ENCODE measurements around the gene ANO4. TPM values are rescaled to one million over a fixed set of nuclear protein-coding genes. Genes with fewer than 3 reads are reported as not detected.

Gene ANO4
- total and polyA plus RNA-seq, 2 of the 8 experiments (the other 6 are each of a cell fraction or from before 2014, with no cell fraction given): 1.1 to 3.4 TPM

DNA sequence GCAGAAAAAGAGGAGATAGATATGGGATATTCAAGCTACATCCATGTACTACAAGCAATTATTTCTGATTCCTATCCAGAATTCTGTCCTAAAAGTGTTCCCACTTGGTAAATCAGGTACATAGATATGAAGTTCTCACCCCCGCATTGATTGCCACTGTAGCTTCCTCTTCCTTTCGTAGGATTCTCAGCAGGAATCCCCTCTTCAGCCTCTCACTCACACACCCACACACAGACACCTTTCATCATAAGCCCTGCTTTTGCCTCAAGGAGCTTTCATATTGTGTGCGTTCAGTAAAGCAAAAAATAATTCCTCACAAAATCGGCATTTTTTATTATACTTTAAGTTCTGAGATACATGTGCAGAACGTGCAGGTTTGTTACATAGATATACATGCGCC is 69.8 kb downstream of the ANO4 start:
- H4K20me1 ChIP-seq (replicated peaks in 1 of 2; ENCODE audit: control insufficient read depth in 1 of 2, insufficient read depth in 2 of 2, low read length in 2 of 2): no peaks in the 10 kb centered on the region
- H3K23me2 ChIP-seq (ENCODE audit: low read depth, low read length): no peaks in the 10 kb centered on the region
- no peak overlapping the region for H3K4me2 ChIP-seq (ENCODE audit: insufficient read depth in 1 of 2, low read depth in 2 of 2, low read length in 2 of 2)
- H3K14ac ChIP-seq (ENCODE audit: insufficient read length): no peak overlapping the region
- no peak overlapping the region for H3K4me3 ChIP-seq (ENCODE audit: extremely low read depth in 1 of 4, insufficient read depth in 2 of 4, low read depth in 3 of 4, low read length in 4 of 4)
- POLR2A ChIA-PET (ENCODE audit: partially characterized antibody): no interaction called here
- no peak overlapping the region for H2BK120ac ChIP-seq (replicated peaks; ENCODE audit: low read depth, low read length)
- no peak overlapping the region for H2AFZ ChIP-seq (ENCODE audit: low read length)
- no peak overlapping the region for H2BK15ac ChIP-seq (ENCODE audit: low read length)
- H4K5ac ChIP-seq (ENCODE audit: insufficient read length, low read depth, low read length): no peak overlapping the region
- H3K56ac ChIP-seq (replicated peaks; ENCODE audit: insufficient read length, low read depth, low read length): no peak overlapping the region
- H3K9ac ChIP-seq (replicated peaks in 1 of 4; ENCODE audit: extremely low read depth in 1 of 4, low read depth in 3 of 4, low read length in 3 of 4): no peak overlapping the region
- H3K9me3 ChIP-seq (ENCODE audit: insufficient read depth in 2 of 2, low read depth in 1 of 2, low read length in 1 of 2): no peaks in the 10 kb centered on the region
- no peak overlapping the region for H2BK20ac ChIP-seq (ENCODE audit: low read length)
- no peak for DNase-seq (ENCODE audit: low read depth in 1 of 2, low spot score in 2 of 2)
- no peaks in the 10 kb centered on the region for H3K79me1 ChIP-seq (ENCODE audit: low read depth, low read length)
- CTCF ChIA-PET (ENCODE audit: partially characterized antibody): interaction anchor here (0.6 to 8.4 kb wide), 3 partner anchors 13 to 459 kb away, joined by 3 to 58 read pairs (median 3); no protein-coding TSS in a partner anchor
- H2AK5ac ChIP-seq (ENCODE audit: low read depth, low read length): no peak overlapping the region
- H3K4ac ChIP-seq (replicated peaks; ENCODE audit: insufficient read length, low read depth, low read length): no peak overlapping the region
- no peak overlapping the region for H3K27ac ChIP-seq (ENCODE audit: low read depth, low read length)
- WGBS, 2 experiments (ENCODE audit: extremely low coverage in 1 of 2, insufficient coverage in 1 of 2, insufficient read length in 1 of 2, insufficient replicate concordance in 2 of 2, low coverage in 1 of 2, low lambda C conversion rate in 2 of 2, missing lambda C conversion rate in 1 of 2): 82% methylated on average over 6 of the region's 6 CpGs; no CpG with 5 or more reads in 1 of the 2 experiments
- no peak overlapping the region for H3K18ac ChIP-seq (ENCODE audit: extremely low read depth, low read length)
- H3K79me2 ChIP-seq (ENCODE audit: control insufficient read depth in 1 of 2, insufficient read depth in 2 of 2, low read length in 2 of 2): no peaks in the 10 kb centered on the region
- no peaks in the 10 kb centered on the region for H3K36me3 ChIP-seq (ENCODE audit: control insufficient read depth in 2 of 4, insufficient read depth in 4 of 4, low read length in 3 of 4)
- H2BK5ac ChIP-seq (ENCODE audit: low read depth, low read length): no peak overlapping the region
- H2BK12ac ChIP-seq (ENCODE audit: low read depth, low read length): no peak overlapping the region
- H3K4me1 ChIP-seq (replicated peaks in 1 of 4; ENCODE audit: control insufficient read depth in 3 of 4, insufficient read depth in 4 of 4, low read length in 3 of 4): no peaks in the 10 kb centered on the region
- H4K91ac ChIP-seq (replicated peaks; ENCODE audit: insufficient read length, low read length): no peak overlapping the region
- H3K23ac ChIP-seq (ENCODE audit: insufficient read length): no peak overlapping the region
- no peak for FAIRE-seq
- no peaks in the 10 kb centered on the region for H3K27me3 ChIP-seq (replicated peaks in 1 of 4; ENCODE audit: control insufficient read depth in 3 of 4, extremely low read depth in 1 of 4, insufficient read depth in 3 of 4, low read length in 3 of 4)
- no peak overlapping the region for H4K8ac ChIP-seq (ENCODE audit: extremely low read depth, insufficient read depth, low read length)
- TF ChIP-seq, protein P1, sequence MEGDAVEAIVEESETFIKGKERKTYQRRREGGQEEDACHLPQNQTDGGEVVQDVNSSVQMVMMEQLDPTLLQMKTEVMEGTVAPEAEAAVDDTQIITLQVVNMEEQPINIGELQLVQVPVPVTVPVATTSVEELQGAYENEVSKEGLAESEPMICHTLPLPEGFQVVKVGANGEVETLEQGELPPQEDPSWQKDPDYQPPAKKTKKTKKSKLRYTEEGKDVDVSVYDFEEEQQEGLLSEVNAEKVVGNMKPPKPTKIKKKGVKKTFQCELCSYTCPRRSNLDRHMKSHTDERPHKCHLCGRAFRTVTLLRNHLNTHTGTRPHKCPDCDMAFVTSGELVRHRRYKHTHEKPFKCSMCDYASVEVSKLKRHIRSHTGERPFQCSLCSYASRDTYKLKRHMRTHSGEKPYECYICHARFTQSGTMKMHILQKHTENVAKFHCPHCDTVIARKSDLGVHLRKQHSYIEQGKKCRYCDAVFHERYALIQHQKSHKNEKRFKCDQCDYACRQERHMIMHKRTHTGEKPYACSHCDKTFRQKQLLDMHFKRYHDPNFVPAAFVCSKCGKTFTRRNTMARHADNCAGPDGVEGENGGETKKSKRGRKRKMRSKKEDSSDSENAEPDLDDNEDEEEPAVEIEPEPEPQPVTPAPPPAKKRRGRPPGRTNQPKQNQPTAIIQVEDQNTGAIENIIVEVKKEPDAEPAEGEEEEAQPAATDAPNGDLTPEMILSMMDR (IDR thresholded peaks at IDR 0.05; ENCODE audit: control extremely low read depth in 1 of 3, insufficient read depth in 1 of 3, low read depth in 1 of 3, low read length in 3 of 3): no peak
- TF ChIP-seq, protein P2, sequence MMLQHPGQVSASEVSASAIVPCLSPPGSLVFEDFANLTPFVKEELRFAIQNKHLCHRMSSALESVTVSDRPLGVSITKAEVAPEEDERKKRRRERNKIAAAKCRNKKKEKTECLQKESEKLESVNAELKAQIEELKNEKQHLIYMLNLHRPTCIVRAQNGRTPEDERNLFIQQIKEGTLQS (IDR thresholded peaks at IDR 0.05; ENCODE audit: insufficient read depth, low read depth, low read length): no peak
- TF ChIP-seq, protein P3, sequence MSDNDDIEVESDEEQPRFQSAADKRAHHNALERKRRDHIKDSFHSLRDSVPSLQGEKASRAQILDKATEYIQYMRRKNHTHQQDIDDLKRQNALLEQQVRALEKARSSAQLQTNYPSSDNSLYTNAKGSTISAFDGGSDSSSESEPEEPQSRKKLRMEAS (IDR thresholded peaks at IDR 0.05): no peak
- TF ChIP-seq JUND (IDR thresholded peaks at IDR 0.05; ENCODE audit: low read length) (no peak), RBBP5 (IDR thresholded peaks at IDR 0.05; ENCODE audit: borderline replicate concordance, low read depth, low read length) (no peak), PHF8 (conservative IDR thresholded peaks at IDR 0.05; ENCODE audit: low read depth, low read length) (no peak), SP2 (IDR thresholded peaks at IDR 0.05; ENCODE audit: low read length) (no peak), KDM5A (IDR thresholded peaks at IDR 0.05; ENCODE audit: low read length) (no peak), SUZ12 (IDR thresholded peaks at IDR 0.05; ENCODE audit: low read length) (no peak), EGR1 (IDR thresholded peaks at IDR 0.05; ENCODE audit: borderline replicate concordance, low read depth, low read length) (no peak), EP300 (IDR thresholded peaks at IDR 0.05; ENCODE audit: borderline replicate concordance in 1 of 2, low read depth in 2 of 2, low read length in 2 of 2) (no peak)
